Measurements from ENCODE around the gene CDK17. TPM values are rescaled to one million over a fixed set of nuclear protein-coding genes. Genes with fewer than 3 reads are reported as not detected.
A peak's percentile ranks its signal among the peaks of the same experiment; 100 is the strongest.
"Not testable (repeated sequence)": the region's sequence is repeated elsewhere in the genome, so short reads cannot be mapped to it uniquely, and the experiment has no call there.

CDK17 gene
- total and polyA plus RNA-seq, 4 donors = 13.7 to 130 (median 29.1) TPM

- no peaks in the 10 kb centered on the region for H3K36me3 ChIP-seq (ENCODE audit: control insufficient read depth in 4 of 4, insufficient read depth in 4 of 4, low read length in 4 of 4)
- ATAC-seq (ENCODE audit: insufficient read depth, low FRiP score) = no peak
- H3K9ac ChIP-seq (ENCODE audit: insufficient read depth in 1 of 2, low read length in 2 of 2) = no peak overlapping the region
- no peak for TF ChIP-seq CTCF (IDR thresholded peaks at IDR 0.05; ENCODE audit: control extremely low read depth, extremely low read depth)
- no peak overlapping the region for H3K4me3 ChIP-seq
- no peak overlapping the region for H3K27ac ChIP-seq (ENCODE audit: low read depth in 1 of 2, low read length in 1 of 2)
- H3K27me3 ChIP-seq (ENCODE audit: control insufficient read depth in 3 of 3, insufficient read depth in 3 of 3, low read length in 2 of 3) = no peaks in the 10 kb centered on the region
- H3K9me3 ChIP-seq (ENCODE audit: control insufficient read depth in 4 of 4, insufficient read depth in 3 of 4, low read length in 3 of 4) = no peaks in the 10 kb centered on the region
- peaks cover 0 to 3% (median 0%) of the 10 kb centered on the region in 5 donors for H3K4me1 ChIP-seq (ENCODE audit: control insufficient read depth in 5 of 5, insufficient read depth in 5 of 5, low read length in 5 of 5)
- no peak for DNase-seq
Observed at GRCh38 chr12:96412431-96412830, 12.2 kb upstream of the CDK17 start.

GRCh38 chr12:96409731-96410130, 9.5 kb upstream of the CDK17 start:
- Histone ChIP-seq H3K4me3 (no peak overlapping the region), H3K4me1 (ENCODE audit: control insufficient read depth in 5 of 5, insufficient read depth in 5 of 5, low read length in 5 of 5) (peaks cover 0 to 1% (median 0%) of the 10 kb centered on the region in 5 donors), H3K27me3 (ENCODE audit: control insufficient read depth in 3 of 3, insufficient read depth in 3 of 3, low read length in 2 of 3) (no peaks in the 10 kb centered on the region), H3K9ac (ENCODE audit: insufficient read depth in 1 of 2, low read length in 2 of 2) (no peak overlapping the region), H3K36me3 (ENCODE audit: control insufficient read depth in 4 of 4, insufficient read depth in 4 of 4, low read length in 4 of 4) (no peaks in the 10 kb centered on the region), H3K27ac (ENCODE audit: low read depth in 1 of 2, low read length in 1 of 2) (no peak overlapping the region), H3K9me3 (ENCODE audit: control insufficient read depth in 4 of 4, insufficient read depth in 3 of 4, low read length in 3 of 4) (no peaks in the 10 kb centered on the region)
- no peak for TF ChIP-seq CTCF (IDR thresholded peaks at IDR 0.05; ENCODE audit: control extremely low read depth, extremely low read depth)
- DNase-seq = no peak
- no peak for ATAC-seq (ENCODE audit: insufficient read depth, low FRiP score)
- WGBS, 2 donors = 52 to 73% methylated on average over 4 of the region's 4 CpGs

GRCh38 chr12:96408993-96409392, 8.8 kb upstream of the CDK17 start:
- H3K27me3 ChIP-seq (ENCODE audit: control insufficient read depth in 3 of 3, insufficient read depth in 3 of 3, low read length in 2 of 3) = no peaks in the 10 kb centered on the region
- no peaks in the 10 kb centered on the region for H3K36me3 ChIP-seq (ENCODE audit: control insufficient read depth in 4 of 4, insufficient read depth in 4 of 4, low read length in 4 of 4)
- H3K9ac ChIP-seq (ENCODE audit: insufficient read depth in 1 of 2, low read length in 2 of 2) = no peak overlapping the region
- no peak overlapping the region for H3K27ac ChIP-seq (ENCODE audit: low read depth in 1 of 2, low read length in 1 of 2)
- no peak for TF ChIP-seq CTCF (IDR thresholded peaks at IDR 0.05; ENCODE audit: control extremely low read depth, extremely low read depth)
- peaks cover 0 to 1% (median 0%) of the 10 kb centered on the region in 5 donors for H3K4me1 ChIP-seq (ENCODE audit: control insufficient read depth in 5 of 5, insufficient read depth in 5 of 5, low read length in 5 of 5)
- no peak overlapping the region for H3K4me3 ChIP-seq
- DNase-seq (no peak), ATAC-seq (ENCODE audit: insufficient read depth, low FRiP score) (no peak)
- 95 to 97% methylated on average over 3 of the region's 3 CpGs for WGBS, 2 donors
- no peaks in the 10 kb centered on the region for H3K9me3 ChIP-seq (ENCODE audit: control insufficient read depth in 4 of 4, insufficient read depth in 3 of 4, low read length in 3 of 4)

GRCh38 chr12:96407429-96408097, 7.3 kb upstream of the CDK17 start:
- H3K4me3 ChIP-seq; H3K4me1 ChIP-seq (ENCODE audit: control insufficient read depth in 5 of 5, insufficient read depth in 5 of 5, low read length in 5 of 5); DNase-seq; H3K36me3 ChIP-seq (ENCODE audit: control insufficient read depth in 4 of 4, insufficient read depth in 4 of 4, low read length in 4 of 4); H3K27me3 ChIP-seq (ENCODE audit: control insufficient read depth in 3 of 3, insufficient read depth in 3 of 3, low read length in 2 of 3); H3K9ac ChIP-seq (ENCODE audit: insufficient read depth in 1 of 2, low read length in 2 of 2); H3K9me3 ChIP-seq (ENCODE audit: control insufficient read depth in 4 of 4, insufficient read depth in 3 of 4, low read length in 3 of 4): not testable (repeated sequence)
- ATAC-seq (ENCODE audit: insufficient read depth, low FRiP score) = peak; percentile 53
- H3K27ac ChIP-seq (ENCODE audit: low read depth in 1 of 2, low read length in 1 of 2) = peak overlapping the region in 1 of 2 donors; percentile 40
- WGBS, 2 donors = 60 to 78% methylated on average over 7 of the region's 7 CpGs

All from lung (tissue), 12 donors.